AG10803 (cell line): Measurements from ENCODE around the gene BTBD9.
"Not testable (repeated sequence)": the region's sequence is repeated elsewhere in the genome, so short reads cannot be mapped to it uniquely, and the experiment has no call there.

Source experiments
- DNase-seq: peaks from one replicate; pipeline ENCODE4 v3.0.0; 2010; ENCODE audit warnings: low read depth
- H3K4me3 ChIP-seq: 2 replicates; pipeline ENCODE4 v1.5.1; 2011; ENCODE audit warnings: mild to moderate bottlenecking, low read length, control low read depth
- CTCF ChIP-seq: conservative IDR thresholded peaks from 2 replicates; pipeline ENCODE4 v1.5.1; 2011; ENCODE audit warnings: mild to moderate bottlenecking, low read length, control low read depth, inconsistent platforms

The BTBD9 gene

GRCh38 chr6:38636027-38636426 is 3.7 kb downstream of the BTBD9 start:
- no peak overlapping the region for H3K4me3 ChIP-seq

GRCh38 chr6:38634518-38634917 is 5.2 kb downstream of the BTBD9 start:
- DNase-seq = no peak
- no peak for TF ChIP-seq CTCF
- no peak overlapping the region for H3K4me3 ChIP-seq

More at GRCh38 chr6:38636027-38636426, 3.7 kb downstream of the BTBD9 start:
- TF ChIP-seq CTCF = no peak
- no peak for DNase-seq

- H3K4me3 ChIP-seq = no peak overlapping the region
- no peak for DNase-seq
- TF ChIP-seq CTCF = no peak
These were observed 7.2 kb downstream of the BTBD9 start for GRCh38 chr6:38632490-38632889.

GRCh38 chr6:38631186-38631783 is 8.4 kb downstream of the BTBD9 start:
- H3K4me3 ChIP-seq = no peak overlapping the region
- TF ChIP-seq CTCF = no peak
- DNase-seq = no peak

- no peak overlapping the region for H3K4me3 ChIP-seq
- TF ChIP-seq CTCF = no peak
- no peak for DNase-seq
These were observed 14.5 kb downstream of the BTBD9 start for GRCh38 chr6:38625217-38625616.

GRCh38 chr6:38619342-38619741 is 20.4 kb downstream of the BTBD9 start:
- not testable (repeated sequence) for H3K4me3 ChIP-seq, DNase-seq

- DNase-seq = peak; percentile 13
- H3K4me3 ChIP-seq = not testable (repeated sequence)
These were observed 21.4 kb downstream of the BTBD9 start for GRCh38 chr6:38618301-38618700.

GRCh38 chr6:38617856-38618255 is 21.9 kb downstream of the BTBD9 start:
- DNase-seq = no peak
- no peak for TF ChIP-seq CTCF
- H3K4me3 ChIP-seq = no peak overlapping the region
